ENCODE data around the gene DLEU7.

Gene DLEU7

GRCh38 chr13:50788551-50789210, 54.8 kb downstream of the DLEU7 start:
- DNase-seq, result no peak

DNA sequence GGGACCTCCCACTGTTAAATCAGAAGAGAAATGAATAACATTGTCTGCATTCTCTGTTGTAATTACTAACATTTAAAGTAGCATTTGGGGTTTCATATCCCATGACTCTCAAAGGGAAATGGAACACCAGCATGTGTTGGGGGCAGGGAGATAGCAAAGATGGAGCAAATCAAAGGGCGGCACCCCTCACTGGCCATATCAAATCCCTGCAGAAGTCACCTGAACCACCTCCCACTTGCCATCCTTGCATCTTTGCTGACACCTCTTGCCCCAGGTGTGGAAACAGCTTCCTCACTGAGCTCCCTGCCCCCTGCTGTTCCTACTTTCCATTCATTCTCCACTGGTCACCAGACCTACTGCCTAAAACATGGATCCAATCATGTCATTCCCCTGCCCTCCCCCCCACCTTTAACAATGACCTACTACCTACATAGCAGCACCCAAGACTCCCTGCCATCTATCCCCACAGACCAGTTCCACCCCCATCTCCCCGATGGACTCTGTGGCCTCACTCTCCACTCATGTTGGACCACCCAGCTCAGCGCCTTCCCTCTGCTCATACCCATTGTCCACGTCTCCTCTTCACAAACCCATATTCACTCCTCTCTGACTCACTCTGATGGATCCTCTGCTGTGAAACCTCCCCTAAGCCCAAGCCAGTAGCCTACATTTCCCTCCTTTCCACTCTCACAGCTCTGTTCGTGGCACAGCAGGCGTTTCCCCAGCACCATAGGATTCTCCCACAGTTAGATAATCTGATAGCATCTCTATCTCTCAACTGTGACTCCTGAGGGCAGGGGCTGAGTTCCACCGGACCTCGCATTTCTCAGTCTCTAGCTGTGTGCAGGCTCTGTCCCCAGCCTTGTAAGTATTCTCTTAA, 55.9 kb downstream of the DLEU7 start:
- DNase-seq, result no peak

DNA sequence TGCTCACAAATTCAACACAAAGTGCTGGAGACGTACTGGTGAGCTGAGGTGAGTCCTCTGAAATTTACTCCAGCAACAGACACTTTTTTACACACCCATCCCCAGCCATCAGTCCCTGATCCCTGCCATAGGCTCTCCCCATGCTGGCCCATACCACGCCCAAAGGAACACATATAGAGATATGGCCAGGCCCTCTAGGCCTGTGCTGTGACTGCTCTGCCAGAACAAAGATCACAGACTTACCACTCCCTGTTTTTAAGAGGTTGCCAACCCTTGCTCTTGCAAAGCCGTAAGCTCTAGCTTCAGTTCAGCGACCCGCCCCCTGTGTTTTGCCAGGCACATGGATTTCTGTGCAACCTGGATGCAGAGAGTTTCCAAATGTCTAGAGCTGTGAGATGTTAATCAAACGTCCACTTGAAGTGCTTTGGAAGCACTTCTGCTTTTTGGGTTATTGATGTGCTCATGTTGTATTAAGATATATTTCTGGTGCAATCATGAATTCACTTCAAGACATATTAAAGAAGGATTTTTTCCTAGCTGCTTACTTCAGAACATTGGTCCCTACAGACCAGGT, 59.7 kb downstream of the DLEU7 start:
- DNase-seq, result no peak

DNA sequence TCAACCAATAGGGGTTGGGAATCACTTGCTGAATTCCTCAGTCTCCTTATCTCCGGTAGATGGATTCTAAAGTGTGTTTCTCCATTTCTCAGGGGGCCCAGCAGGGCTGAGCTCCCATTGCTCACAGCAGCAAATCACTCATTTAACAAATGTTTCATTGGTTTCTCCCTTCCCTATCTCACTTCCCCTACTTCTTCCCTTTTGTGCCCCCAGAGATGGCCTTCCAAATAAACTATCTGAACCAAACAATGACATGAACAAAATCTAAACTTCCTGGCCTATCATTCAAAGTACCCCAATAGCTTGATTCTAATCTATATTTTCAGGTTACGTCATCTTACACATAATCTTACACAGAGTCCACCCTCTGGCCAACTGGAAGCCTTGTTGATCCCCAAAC, 60.4 kb downstream of the DLEU7 start:
- no peak for DNase-seq

- DNase-seq, result no peak
Measured at GRCh38 chr13:50780201-50781015, 63.1 kb downstream of the DLEU7 start.

GRCh38 chr13:50779443-50780200, 63.9 kb downstream of the DLEU7 start:
- no peak for DNase-seq
